Measurements from ENCODE around the gene EIF3L. TPM values are rescaled to one million over a fixed set of nuclear protein-coding genes. Genes with fewer than 3 reads are reported as not detected.

The EIF3L gene
- total RNA-seq, 1 experiment from 2014 or later, result 582 TPM

DNA sequence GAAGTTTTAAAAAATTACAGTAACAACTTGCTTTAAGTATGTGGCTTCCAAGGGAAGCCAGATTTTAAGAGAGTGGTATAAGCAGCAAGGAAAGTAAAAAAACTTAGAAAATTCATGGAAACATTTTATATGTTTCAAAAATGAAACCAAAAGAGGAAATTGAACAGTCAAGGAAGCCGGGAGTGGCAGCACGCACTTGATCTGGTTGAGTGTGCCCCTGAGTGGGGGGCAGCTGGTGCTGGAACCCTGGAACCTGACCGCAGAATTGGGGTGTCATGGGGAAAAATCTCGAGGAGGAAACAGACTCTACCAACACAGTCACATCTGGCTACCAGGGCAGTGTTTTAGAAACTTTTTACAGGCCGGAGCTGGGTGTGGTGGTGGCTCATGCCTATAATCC, 70.9 kb downstream of the EIF3L start:
- BruUV-seq (replicated peaks), result no TSS peak
- no peaks in the 10 kb centered on the region for H3K9me2 ChIP-seq (ENCODE audit: insufficient read depth)
- H3K9me3 ChIP-seq (ENCODE audit: insufficient read depth, low read depth), result no peaks in the 10 kb centered on the region
- H3K4me1 ChIP-seq (replicated peaks; ENCODE audit: insufficient read depth), result no peaks in the 10 kb centered on the region
- H3K27ac ChIP-seq, result no peak overlapping the region
- peaks cover 47% of the 10 kb centered on the region for H3K36me3 ChIP-seq (ENCODE audit: low read depth)
- H4K20me1 ChIP-seq (ENCODE audit: insufficient read depth), result peaks cover 25% of the 10 kb centered on the region; the same call in 1 of the 2 replicates
- no peaks in the 10 kb centered on the region for H3K27me3 ChIP-seq (ENCODE audit: insufficient read depth, low read depth)
- H2AFZ ChIP-seq, result no peak overlapping the region
- H3K79me2 ChIP-seq (ENCODE audit: low read depth), result no peaks in the 10 kb centered on the region
- no peak overlapping the region for H3K4me2 ChIP-seq
- H3K4me3 ChIP-seq, result no peak overlapping the region
- intact Hi-C loops (cut with micrococcal nuclease; ENCODE audit: unreplicated experiment), result no loop called here
- POLR2A ChIA-PET (ENCODE audit: unreplicated experiment), result no interaction called here
- H3F3A ChIP-seq (ENCODE audit: insufficient read depth, low read depth), result peaks cover 9% of the 10 kb centered on the region; the same call in 1 of the 2 replicates
- TF ChIP-seq, protein P1, sequence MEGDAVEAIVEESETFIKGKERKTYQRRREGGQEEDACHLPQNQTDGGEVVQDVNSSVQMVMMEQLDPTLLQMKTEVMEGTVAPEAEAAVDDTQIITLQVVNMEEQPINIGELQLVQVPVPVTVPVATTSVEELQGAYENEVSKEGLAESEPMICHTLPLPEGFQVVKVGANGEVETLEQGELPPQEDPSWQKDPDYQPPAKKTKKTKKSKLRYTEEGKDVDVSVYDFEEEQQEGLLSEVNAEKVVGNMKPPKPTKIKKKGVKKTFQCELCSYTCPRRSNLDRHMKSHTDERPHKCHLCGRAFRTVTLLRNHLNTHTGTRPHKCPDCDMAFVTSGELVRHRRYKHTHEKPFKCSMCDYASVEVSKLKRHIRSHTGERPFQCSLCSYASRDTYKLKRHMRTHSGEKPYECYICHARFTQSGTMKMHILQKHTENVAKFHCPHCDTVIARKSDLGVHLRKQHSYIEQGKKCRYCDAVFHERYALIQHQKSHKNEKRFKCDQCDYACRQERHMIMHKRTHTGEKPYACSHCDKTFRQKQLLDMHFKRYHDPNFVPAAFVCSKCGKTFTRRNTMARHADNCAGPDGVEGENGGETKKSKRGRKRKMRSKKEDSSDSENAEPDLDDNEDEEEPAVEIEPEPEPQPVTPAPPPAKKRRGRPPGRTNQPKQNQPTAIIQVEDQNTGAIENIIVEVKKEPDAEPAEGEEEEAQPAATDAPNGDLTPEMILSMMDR (conservative IDR thresholded peaks at IDR 0.05), result no peak
- no peak for TF ChIP-seq EZH2 (IDR thresholded peaks at IDR 0.05; ENCODE audit: low read depth)
- CTCF ChIA-PET, result no interaction called here
- DNase-seq, result no peak

GRCh38 chr22:37922191-37922590, 73.0 kb downstream of the EIF3L start:
- ChIA-PET CTCF (no interaction called here), POLR2A (ENCODE audit: unreplicated experiment) (no interaction called here)
- H3F3A ChIP-seq (ENCODE audit: insufficient read depth, low read depth), result peaks cover 9% of the 10 kb centered on the region
- H3K4me2 ChIP-seq, result no peak overlapping the region
- no peaks in the 10 kb centered on the region for H3K4me1 ChIP-seq (replicated peaks; ENCODE audit: insufficient read depth)
- H3K79me2 ChIP-seq (ENCODE audit: low read depth), result no peaks in the 10 kb centered on the region
- DNase-seq, result no peak
- H3K4me3 ChIP-seq, result no peak overlapping the region
- no peak for TF ChIP-seq EZH2 (IDR thresholded peaks at IDR 0.05; ENCODE audit: low read depth)
- TF ChIP-seq, protein P1 (conservative IDR thresholded peaks at IDR 0.05), result no peak
- intact Hi-C loops (cut with micrococcal nuclease; ENCODE audit: unreplicated experiment), result no loop called here
- peaks cover 45% of the 10 kb centered on the region for H3K36me3 ChIP-seq (ENCODE audit: low read depth)
- H3K9me3 ChIP-seq (ENCODE audit: insufficient read depth, low read depth), result no peaks in the 10 kb centered on the region
- H4K20me1 ChIP-seq (ENCODE audit: insufficient read depth), result peaks cover 35% of the 10 kb centered on the region
- no peak overlapping the region for H3K27ac ChIP-seq
- H3K9me2 ChIP-seq (ENCODE audit: insufficient read depth), result no peaks in the 10 kb centered on the region
- H3K27me3 ChIP-seq (ENCODE audit: insufficient read depth, low read depth), result no peaks in the 10 kb centered on the region
- BruUV-seq (replicated peaks), result no TSS peak
- no peak overlapping the region for H2AFZ ChIP-seq

- POLR2A ChIA-PET (ENCODE audit: unreplicated experiment), result no interaction called here
- TF ChIP-seq, protein P1 (conservative IDR thresholded peaks at IDR 0.05), result no peak
- TF ChIP-seq EZH2 (IDR thresholded peaks at IDR 0.05; ENCODE audit: low read depth), result no peak
- no peak overlapping the region for H3K4me2 ChIP-seq
- H3K9me2 ChIP-seq (ENCODE audit: insufficient read depth), result no peaks in the 10 kb centered on the region
- H4K20me1 ChIP-seq (ENCODE audit: insufficient read depth), result peaks cover 41% of the 10 kb centered on the region
- no peak overlapping the region for H2AFZ ChIP-seq
- no TSS peak for BruUV-seq (replicated peaks)
- peaks cover 36% of the 10 kb centered on the region for H3K36me3 ChIP-seq (ENCODE audit: low read depth)
- H3K79me2 ChIP-seq (ENCODE audit: low read depth), result no peaks in the 10 kb centered on the region
- intact Hi-C loops (cut with micrococcal nuclease; ENCODE audit: unreplicated experiment), result no loop called here
- H3K27me3 ChIP-seq (ENCODE audit: insufficient read depth, low read depth), result no peaks in the 10 kb centered on the region
- CTCF ChIA-PET, result no interaction called here
- no peak overlapping the region for H3K4me3 ChIP-seq
- H3K27ac ChIP-seq, result no peak overlapping the region
- H3K9me3 ChIP-seq (ENCODE audit: insufficient read depth, low read depth), result no peaks in the 10 kb centered on the region
- no peaks in the 10 kb centered on the region for H3K4me1 ChIP-seq (replicated peaks; ENCODE audit: insufficient read depth)
- DNase-seq, result no peak
- peaks cover 9% of the 10 kb centered on the region for H3F3A ChIP-seq (ENCODE audit: insufficient read depth, low read depth)
These were observed 74.7 kb downstream of the EIF3L start for GRCh38 chr22:37923927-37924326.

Data from PC-9 (cell line).